HL-60 (cell line): ENCODE data around the gene PBX3.

ENCODE experiments used
- DNase-seq, 2 experiments: peaks; one replicate each; pipeline ENCODE4 v3.0.0-alpha.2; 2010 to 2020; ENCODE audit warnings: low read depth in 1 of 2, low spot score in 1 of 2
- H3K27ac ChIP-seq: fragments of 250-450 bp; sonication (Bioruptor Pico); replicated peaks from 2 replicates; pipeline ENCODE4 v1.5.1; 2020; ENCODE audit warnings: mild to moderate bottlenecking, moderate library complexity
- H3K27me3 ChIP-seq: fragments of 250-450 bp; sonication (Bioruptor Pico); 2 replicates; pipeline ENCODE4 v1.5.1; 2021; ENCODE audit warnings: mild to moderate bottlenecking, moderate library complexity; ENCODE audit not compliant: insufficient read depth, poor library complexity, severe bottlenecking
- H3K4me3 ChIP-seq: replicated peaks from 2 replicates; pipeline ENCODE4 v1.5.1; 2011; ENCODE audit warnings: mild to moderate bottlenecking, control low read depth, low read length; ENCODE audit not compliant: insufficient read depth
- CTCF ChIP-seq: IDR thresholded peaks from one replicate; pipeline ENCODE4 v1.5.1; 2011; ENCODE audit warnings: low read length, control low read depth, inconsistent platforms; ENCODE audit not compliant: insufficient read depth
- GABPA ChIP-seq: IDR thresholded peaks from 2 replicates; pipeline ENCODE4 v1.6.1; 2012; ENCODE audit warnings: low read depth
- POLR2AphosphoS5 ChIP-seq: IDR thresholded peaks from 2 replicates; pipeline ENCODE4 v1.6.1; 2012; ENCODE audit warnings: low read depth
- REST ChIP-seq: IDR thresholded peaks from 2 replicates; pipeline ENCODE4 v1.6.1; 2012; ENCODE audit warnings: low read depth; ENCODE audit not compliant: insufficient replicate concordance
- SPI1 ChIP-seq: IDR thresholded peaks from 2 replicates; pipeline ENCODE4 v1.6.1; 2012; ENCODE audit warnings: low read depth, mild to moderate bottlenecking, borderline replicate concordance

Gene PBX3

GRCh38 chr9:125993466-125993865 is 246.3 kb downstream of the PBX3 start:
- no peak overlapping the region for H3K4me3 ChIP-seq
- TF ChIP-seq SPI1 (no peak), REST (no peak), POLR2AphosphoS5 (no peak), CTCF (no peak), GABPA (no peak)
- DNase-seq: no peak

GRCh38 chr9:125994066-125994943 is 247.1 kb downstream of the PBX3 start:
- Histone ChIP-seq H3K27ac (no peak overlapping the region), H3K4me3 (no peak overlapping the region), H3K27me3 (no peaks in the 10 kb centered on the region)
- no peak for DNase-seq
- TF ChIP-seq SPI1: no peak

More at GRCh38 chr9:125993466-125993865, 246.3 kb downstream of the PBX3 start:
- H3K27me3 ChIP-seq: no peaks in the 10 kb centered on the region
- H3K27ac ChIP-seq: no peak overlapping the region

GRCh38 chr9:125995006-125995405 is 247.8 kb downstream of the PBX3 start:
- Histone ChIP-seq H3K27ac (no peak overlapping the region), H3K4me3 (no peak overlapping the region), H3K27me3 (no peaks in the 10 kb centered on the region)
- no peak for DNase-seq
- TF ChIP-seq POLR2AphosphoS5: no peak
- TF ChIP-seq CTCF: no peak
- TF ChIP-seq SPI1: no peak
- TF ChIP-seq REST: no peak
- no peak for TF ChIP-seq GABPA

- no peak overlapping the region for H3K27ac ChIP-seq
- H3K4me3 ChIP-seq: no peak overlapping the region
- TF ChIP-seq CTCF (no peak), SPI1 (no peak), GABPA (no peak), POLR2AphosphoS5 (no peak), REST (no peak)
- no peak for DNase-seq
- H3K27me3 ChIP-seq: no peaks in the 10 kb centered on the region
Observed at GRCh38 chr9:125995706-125996105, 248.5 kb downstream of the PBX3 start.
